ENCODE measurements around the gene MEIOB. TPM values are rescaled to one million over a fixed set of nuclear protein-coding genes. Genes with fewer than 3 reads are reported as not detected.

The MEIOB gene
- total RNA-seq, 1 experiment from 2014 or later = 1.3 TPM

DNA sequence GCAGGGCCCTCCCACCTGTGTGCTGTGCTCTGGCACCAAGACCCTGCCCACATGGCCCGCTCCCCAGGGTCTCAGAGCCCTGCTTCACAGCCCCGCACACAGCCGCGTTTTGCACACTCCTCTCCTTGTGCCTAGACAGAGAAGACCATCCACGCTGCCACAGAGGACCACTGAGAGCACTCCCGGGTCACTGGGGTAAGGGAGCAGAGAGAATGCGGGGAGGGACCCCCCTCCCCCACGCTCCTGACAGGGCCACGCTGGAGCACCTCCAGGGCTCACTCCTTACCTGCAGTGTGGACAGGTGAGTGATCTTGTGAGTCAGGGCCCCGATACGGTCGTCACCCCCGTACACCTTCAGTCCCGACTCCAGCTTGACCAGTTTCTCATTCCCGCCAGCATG is 52.4 kb downstream of the MEIOB start:
- peaks cover 4 to 17% (median 13%) of the 10 kb centered on the region in 3 experiments for H3K36me3 Mint-ChIP-seq (ENCODE audit: insufficient read depth in 1 of 3, low read depth in 3 of 3)
- no peak overlapping the region for H3K56ac ChIP-seq (ENCODE audit: insufficient read length, low read depth, low read length)
- no peak overlapping the region for H3K4ac ChIP-seq (ENCODE audit: low read depth, low read length)
- H3K27me3 Mint-ChIP-seq (ENCODE audit: low read depth) = peaks cover 2% of the 10 kb centered on the region
- no peaks in the 10 kb centered on the region for H3K4me1 ChIP-seq (ENCODE audit: insufficient read depth, low read length)
- H3T11ph ChIP-seq (ENCODE audit: low read length) = no peak overlapping the region
- no peak overlapping the region for H2AK5ac ChIP-seq (ENCODE audit: insufficient read length, low read length)
- no peak overlapping the region for H3K18ac ChIP-seq (ENCODE audit: insufficient read length, low read depth, low read length)
- no peak for TF ChIP-seq CTCF (conservative IDR thresholded peaks at IDR 0.05)
- no peaks in the 10 kb centered on the region for H3K4me1 Mint-ChIP-seq
- no peak overlapping the region for H3K4me3 Mint-ChIP-seq
- no peak overlapping the region for H3K14ac ChIP-seq (ENCODE audit: insufficient read depth, low read length)
- H2BK5ac ChIP-seq (ENCODE audit: insufficient read length, low read length) = no peak overlapping the region
- H3K27ac Mint-ChIP-seq = peak overlapping the region in 1 of 3 experiments; percentile 86; a peak in 2 of 7 replicates
- no peak overlapping the region for H4K91ac ChIP-seq (ENCODE audit: insufficient read length, low read depth, low read length)
- no peak overlapping the region for H3K4me2 ChIP-seq (ENCODE audit: insufficient read depth, insufficient read length, low read length)
- no peaks in the 10 kb centered on the region for H3K79me2 ChIP-seq (ENCODE audit: insufficient read depth, low read length)
- no peak overlapping the region for H3K9ac ChIP-seq (ENCODE audit: extremely low read depth, insufficient read length, low read length)
- H3K9me3 Mint-ChIP-seq = no peaks in the 10 kb centered on the region
- H2BK20ac ChIP-seq (ENCODE audit: low read depth, low read length, poor library complexity, severe bottlenecking) = no peak overlapping the region
- H3K9me3 ChIP-seq (ENCODE audit: control insufficient read depth, low read depth, low read length) = no peaks in the 10 kb centered on the region
- no peak overlapping the region for H4K8ac ChIP-seq (replicated peaks; ENCODE audit: insufficient read length, low read depth, low read length)
- H3K23me2 ChIP-seq (ENCODE audit: insufficient read length, low read depth, low read length, poor library complexity, severe bottlenecking) = no peaks in the 10 kb centered on the region
- no peak overlapping the region for H2AFZ ChIP-seq (ENCODE audit: low read length)
- no CpG with 5 or more reads among the region's 15 CpGs for WGBS (ENCODE audit: extremely low coverage, insufficient read length, low lambda C conversion rate)
- no peak overlapping the region for H2BK15ac ChIP-seq (ENCODE audit: low read depth, low read length)
- no peak overlapping the region for H2BK12ac ChIP-seq (ENCODE audit: insufficient read length, low read depth, low read length)
- no peak overlapping the region for H4K5ac ChIP-seq (ENCODE audit: insufficient read length, low read depth, low read length)
- H3K23ac ChIP-seq (ENCODE audit: insufficient read length, low read depth, low read length) = no peak overlapping the region
- no peaks in the 10 kb centered on the region for H4K20me1 ChIP-seq (ENCODE audit: control insufficient read depth, insufficient read depth, insufficient read length)
- no peaks in the 10 kb centered on the region for H3K79me1 ChIP-seq (ENCODE audit: insufficient read depth, low read depth, low read length, poor library complexity, severe bottlenecking)
- no peak for DNase-seq
- H2BK120ac ChIP-seq (ENCODE audit: low read depth, low read length, poor library complexity, severe bottlenecking) = no peak overlapping the region
- H3K27ac ChIP-seq (ENCODE audit: insufficient read length, low read depth, low read length) = no peak overlapping the region
- no peaks in the 10 kb centered on the region for H3K27me3 ChIP-seq (ENCODE audit: insufficient read depth, low read length)

All from H9 (cell line).